KMS-11 (cell line): ENCODE measurements around the gene GPR35.

ENCODE experiments used
- H2AFZ ChIP-seq: fragments of 200-600 bp; sonication (generic); 2 replicates; pipeline ENCODE4 v1.6.1; 2016; ENCODE audit warnings: antibody characterized with exemption, mixed run types, low read depth
- H3K27ac ChIP-seq: fragments of 200-600 bp; sonication (generic); 2 replicates; pipeline ENCODE4 v1.6.1; 2016; ENCODE audit warnings: mild to moderate bottlenecking, mixed run types
- H3K27me3 ChIP-seq: fragments of 200-600 bp; sonication (generic); 2 replicates; pipeline ENCODE4 v1.6.1; 2017; ENCODE audit warnings: mild to moderate bottlenecking, low read depth, mixed run types, moderate library complexity; ENCODE audit not compliant: insufficient read depth
- H3K36me3 ChIP-seq: fragments of 200-600 bp; sonication (generic); 2 replicates; pipeline ENCODE4 v1.6.1; 2017; ENCODE audit warnings: mild to moderate bottlenecking, mixed run types; ENCODE audit not compliant: insufficient read depth
- H3K4me1 ChIP-seq: fragments of 200-600 bp; sonication (generic); 2 replicates; pipeline ENCODE4 v1.6.1; 2016; ENCODE audit warnings: mild to moderate bottlenecking, low read depth, mixed run types; ENCODE audit not compliant: poor library complexity, severe bottlenecking
- H3K4me2 ChIP-seq: fragments of 200-600 bp; sonication (generic); 2 replicates; pipeline ENCODE4 v1.7.0; 2016; ENCODE audit warnings: mild to moderate bottlenecking, mixed run types
- H3K4me3 ChIP-seq: fragments of 200-600 bp; sonication (generic); IDR thresholded peaks from 2 replicates; pipeline ENCODE4 v1.6.1; 2017; ENCODE audit warnings: low read depth, low read length, mixed read lengths; ENCODE audit not compliant: insufficient read depth
- H3K79me2 ChIP-seq: fragments of 200-600 bp; sonication (generic); 2 replicates; pipeline ENCODE4 v1.6.1; 2016; ENCODE audit warnings: low read depth, mixed run types; ENCODE audit not compliant: insufficient read depth
- H3K9ac ChIP-seq: fragments of 200-600 bp; sonication (generic); 2 replicates; pipeline ENCODE4 v1.6.1; 2016; ENCODE audit warnings: mild to moderate bottlenecking, mixed run types
- H4K20me1 ChIP-seq: fragments of 200-600 bp; sonication (generic); 2 replicates; pipeline ENCODE4 v1.6.1; 2016; ENCODE audit warnings: mild to moderate bottlenecking, mixed run types; ENCODE audit not compliant: insufficient read depth
- TF ChIP-seq, protein P1 (sequence below): fragments of 200-600 bp; sonication (generic); conservative IDR thresholded peaks from 2 replicates; pipeline ENCODE4 v1.6.1; 2017; ENCODE audit warnings: low read depth, mild to moderate bottlenecking, antibody characterized with exemption, low read length, moderate library complexity, mixed read lengths

The GPR35 gene

GRCh38 chr2:240635121-240635997 is 10.1 kb downstream of the GPR35 start:
- Histone ChIP-seq H3K79me2 (no peaks in the 10 kb centered on the region), H2AFZ (no peak overlapping the region), H3K4me1 (no peaks in the 10 kb centered on the region), H3K4me3 (no peak overlapping the region), H3K4me2 (no peak overlapping the region), H3K9ac (no peak overlapping the region), H3K27me3 (peaks cover 12% of the 10 kb centered on the region; the same call in 1 of the 2 replicates), H4K20me1 (no peaks in the 10 kb centered on the region), H3K27ac (no peak overlapping the region), H3K36me3 (no peaks in the 10 kb centered on the region)
- TF ChIP-seq, protein P1, sequence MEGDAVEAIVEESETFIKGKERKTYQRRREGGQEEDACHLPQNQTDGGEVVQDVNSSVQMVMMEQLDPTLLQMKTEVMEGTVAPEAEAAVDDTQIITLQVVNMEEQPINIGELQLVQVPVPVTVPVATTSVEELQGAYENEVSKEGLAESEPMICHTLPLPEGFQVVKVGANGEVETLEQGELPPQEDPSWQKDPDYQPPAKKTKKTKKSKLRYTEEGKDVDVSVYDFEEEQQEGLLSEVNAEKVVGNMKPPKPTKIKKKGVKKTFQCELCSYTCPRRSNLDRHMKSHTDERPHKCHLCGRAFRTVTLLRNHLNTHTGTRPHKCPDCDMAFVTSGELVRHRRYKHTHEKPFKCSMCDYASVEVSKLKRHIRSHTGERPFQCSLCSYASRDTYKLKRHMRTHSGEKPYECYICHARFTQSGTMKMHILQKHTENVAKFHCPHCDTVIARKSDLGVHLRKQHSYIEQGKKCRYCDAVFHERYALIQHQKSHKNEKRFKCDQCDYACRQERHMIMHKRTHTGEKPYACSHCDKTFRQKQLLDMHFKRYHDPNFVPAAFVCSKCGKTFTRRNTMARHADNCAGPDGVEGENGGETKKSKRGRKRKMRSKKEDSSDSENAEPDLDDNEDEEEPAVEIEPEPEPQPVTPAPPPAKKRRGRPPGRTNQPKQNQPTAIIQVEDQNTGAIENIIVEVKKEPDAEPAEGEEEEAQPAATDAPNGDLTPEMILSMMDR: no peak

GRCh38 chr2:240635998-240636547 is 10.8 kb downstream of the GPR35 start:
- TF ChIP-seq, protein P1: no peak
- H3K4me3 ChIP-seq: no peak overlapping the region
- H3K27me3 ChIP-seq: peaks cover 12% of the 10 kb centered on the region; the same call in 1 of the 2 replicates

DNA sequence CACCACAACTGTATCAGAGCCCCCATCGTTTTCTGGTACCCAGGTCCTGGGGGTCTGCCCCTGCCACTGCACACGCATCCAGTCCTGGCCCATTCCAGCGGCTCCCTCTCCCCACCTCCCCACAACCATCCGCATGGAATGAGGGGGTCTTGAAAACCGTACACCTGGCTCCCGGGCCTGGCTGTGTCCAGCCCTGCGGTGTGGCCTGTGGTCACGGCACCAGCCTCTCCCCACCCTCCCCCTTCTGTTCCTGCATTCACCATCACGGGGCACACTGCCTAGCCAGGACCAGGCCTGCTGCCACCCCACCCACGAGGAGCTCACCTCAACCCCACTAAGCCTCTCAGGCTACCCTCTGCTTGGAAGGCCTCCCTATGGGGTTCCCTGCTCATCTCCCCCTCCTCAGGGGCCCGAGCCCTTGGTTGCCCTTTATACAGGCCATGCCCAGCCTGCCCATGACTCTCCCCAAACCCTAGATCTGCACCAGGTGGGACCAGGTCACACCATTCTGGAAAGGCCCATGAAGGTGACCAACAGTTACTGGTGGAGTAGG is 11.4 kb downstream of the GPR35 start:
- Histone ChIP-seq H3K9ac (no peak overlapping the region), H3K36me3 (no peaks in the 10 kb centered on the region), H3K4me2 (no peak overlapping the region), H3K4me3 (no peak overlapping the region), H3K79me2 (no peaks in the 10 kb centered on the region), H2AFZ (no peak overlapping the region), H3K27ac (no peak overlapping the region), H4K20me1 (no peaks in the 10 kb centered on the region), H3K27me3 (peaks cover 12% of the 10 kb centered on the region; the same call in 1 of the 2 replicates), H3K4me1 (no peaks in the 10 kb centered on the region)
- TF ChIP-seq, protein P1: no peak

More at GRCh38 chr2:240635998-240636547, 10.8 kb downstream of the GPR35 start:
- H2AFZ ChIP-seq: no peak overlapping the region
- no peak overlapping the region for H3K9ac ChIP-seq
- no peak overlapping the region for H3K4me2 ChIP-seq
- H3K27ac ChIP-seq: no peak overlapping the region
- H3K36me3 ChIP-seq: no peaks in the 10 kb centered on the region
- H4K20me1 ChIP-seq: no peaks in the 10 kb centered on the region
- H3K79me2 ChIP-seq: no peaks in the 10 kb centered on the region
- H3K4me1 ChIP-seq: no peaks in the 10 kb centered on the region

DNA sequence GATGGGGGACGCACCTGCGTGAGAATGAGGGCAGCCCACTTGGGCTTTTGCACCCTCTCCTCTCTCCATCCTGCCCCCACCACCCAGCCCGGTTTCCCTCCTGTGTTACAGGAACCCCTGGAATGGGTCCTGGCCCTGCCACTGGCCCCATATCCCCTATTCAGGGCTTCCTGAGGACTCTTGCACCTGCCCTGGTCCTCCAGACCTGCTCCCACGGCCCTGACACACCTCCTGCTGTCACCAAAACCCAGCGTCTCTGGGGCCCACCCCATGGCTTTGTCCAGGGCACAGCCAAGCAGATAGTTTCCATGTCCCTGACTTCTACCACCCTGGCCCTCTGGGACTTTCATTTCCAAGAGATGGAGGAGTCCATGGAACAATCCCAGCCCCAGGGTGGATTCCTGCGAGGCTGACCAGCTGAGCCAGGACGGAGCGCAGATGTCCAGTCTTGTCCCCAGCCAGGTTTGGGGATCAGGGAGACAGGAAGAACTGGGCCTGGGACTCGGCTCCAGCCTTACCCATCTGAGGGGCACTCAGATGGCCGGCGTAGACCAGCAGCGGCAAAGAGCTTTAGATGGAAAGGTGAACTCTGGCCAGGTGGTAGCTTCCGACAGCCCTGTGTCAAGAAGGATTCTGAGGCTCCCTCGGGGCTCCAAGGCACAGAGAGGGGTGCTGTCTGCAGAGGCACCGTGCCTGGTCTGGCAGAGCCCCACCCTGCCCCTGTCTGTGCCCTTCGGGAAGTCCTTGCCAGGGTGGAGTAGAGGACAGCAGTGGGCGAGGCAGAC is 12.0 kb downstream of the GPR35 start:
- Histone ChIP-seq H3K79me2 (no peaks in the 10 kb centered on the region), H3K4me1 (no peaks in the 10 kb centered on the region), H2AFZ (no peak overlapping the region), H3K9ac (no peak overlapping the region), H3K27ac (no peak overlapping the region), H3K36me3 (no peaks in the 10 kb centered on the region), H3K4me2 (no peak overlapping the region), H4K20me1 (no peaks in the 10 kb centered on the region), H3K4me3 (no peak overlapping the region), H3K27me3 (peaks cover 12% of the 10 kb centered on the region; the same call in 1 of the 2 replicates)
- TF ChIP-seq, protein P1: no peak
